ENCODE data around the gene PAK4.
"Not testable (repeated sequence)": the region's sequence is repeated elsewhere in the genome, so short reads cannot be mapped to it uniquely, and the experiment has no call there.

PAK4 gene

GRCh38 chr19:39100500-39101166 is 25.0 kb upstream of the PAK4 start:
- no peak for DNase-seq

GRCh38 chr19:39103151-39103550 is 22.4 kb upstream of the PAK4 start:
- DNase-seq: no peak

GRCh38 chr19:39104186-39104596 is 21.4 kb upstream of the PAK4 start:
- DNase-seq: no peak

- DNase-seq: no peak
These were observed 19.4 kb upstream of the PAK4 start for GRCh38 chr19:39106194-39106593.

DNA sequence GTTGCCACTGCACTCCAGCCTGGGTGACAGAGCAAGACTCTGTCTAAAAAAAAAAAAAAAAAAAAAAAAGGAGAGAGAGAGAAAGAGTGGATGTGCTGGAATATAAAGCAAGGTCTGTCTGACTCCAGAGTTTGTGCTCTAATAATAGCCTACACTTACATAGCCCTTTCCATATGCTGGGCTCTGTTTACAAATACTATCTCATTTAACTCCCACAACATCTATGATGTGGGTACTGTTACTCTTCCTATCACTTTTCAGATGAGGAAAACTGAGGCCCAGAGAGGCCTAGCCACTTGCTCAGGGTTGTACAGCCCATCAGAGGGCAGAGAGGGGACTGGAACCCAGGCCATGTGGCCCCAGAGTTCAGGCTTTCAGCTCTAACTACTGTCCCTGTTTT is 15.9 kb upstream of the PAK4 start:
- DNase-seq: no peak

GRCh38 chr19:39110263-39110967 is 15.2 kb upstream of the PAK4 start:
- peak; percentile 66 for DNase-seq

- peak; percentile 33 for DNase-seq
These were observed 13.9 kb upstream of the PAK4 start for GRCh38 chr19:39111593-39112199.

DNA sequence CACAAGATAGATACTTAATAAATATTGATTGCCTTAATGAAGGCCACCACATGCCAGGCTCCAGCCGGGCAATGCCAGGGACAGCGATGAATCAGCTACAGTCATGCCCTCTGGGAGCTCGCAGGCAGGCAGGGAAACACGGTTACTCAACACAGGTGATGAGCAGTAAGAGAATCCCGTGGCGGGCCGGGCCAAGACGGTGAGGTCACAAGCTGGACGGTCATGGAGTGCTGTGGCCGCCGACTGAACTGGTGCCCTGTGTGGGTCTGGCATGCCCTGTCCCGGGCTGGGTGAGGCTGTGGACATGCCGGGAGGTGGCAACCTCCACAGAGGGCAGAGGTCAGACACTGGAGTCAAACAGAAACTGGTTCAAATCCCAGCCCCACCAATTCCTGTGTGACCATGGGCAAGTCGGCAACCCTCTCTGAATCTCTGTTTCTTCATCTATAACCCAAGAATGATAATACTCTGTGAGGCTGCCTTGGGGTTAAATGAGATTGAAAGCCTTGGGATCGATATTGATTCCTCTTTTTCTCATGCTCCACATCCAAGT is 13.2 kb upstream of the PAK4 start:
- DNase-seq: no peak

GRCh38 chr19:39113199-39113598 is 12.4 kb upstream of the PAK4 start:
- no peak for DNase-seq

DNA sequence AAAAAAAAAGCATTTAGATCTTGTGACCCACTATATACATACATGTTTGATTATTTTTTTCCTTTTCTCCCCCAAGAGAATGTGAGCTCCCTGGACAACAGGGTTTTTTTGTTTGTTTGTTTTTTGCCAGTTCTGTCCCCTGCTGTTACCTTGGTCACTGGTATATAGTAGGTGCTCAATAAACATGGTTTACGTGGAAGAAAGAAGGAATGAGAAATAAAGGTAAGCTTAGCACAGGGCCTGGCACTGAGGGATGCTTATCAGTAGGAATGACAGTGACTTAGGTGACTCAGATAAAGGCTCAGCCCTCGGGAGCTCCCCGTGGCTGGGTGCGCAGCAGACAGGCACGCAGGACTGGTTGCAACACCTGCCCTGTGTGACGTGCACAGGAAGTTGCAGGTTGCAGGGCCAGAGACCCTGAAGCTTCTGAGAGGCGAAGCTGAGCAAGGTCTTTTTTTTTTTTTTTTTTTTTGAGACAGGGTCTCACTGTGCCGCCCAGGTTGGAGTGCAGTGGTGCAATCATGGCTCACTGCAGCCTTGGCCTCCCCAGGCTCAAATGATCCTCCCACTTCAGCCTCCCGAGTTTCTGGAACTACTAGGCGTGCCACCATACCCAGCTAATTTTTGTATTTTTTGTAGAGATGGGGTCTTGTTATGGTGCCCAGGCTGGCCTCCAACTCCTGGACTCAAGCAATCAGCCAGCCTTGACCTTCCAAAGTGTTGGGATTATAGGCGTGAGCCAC is 10.3 kb upstream of the PAK4 start:
- DNase-seq: no peak

DNA sequence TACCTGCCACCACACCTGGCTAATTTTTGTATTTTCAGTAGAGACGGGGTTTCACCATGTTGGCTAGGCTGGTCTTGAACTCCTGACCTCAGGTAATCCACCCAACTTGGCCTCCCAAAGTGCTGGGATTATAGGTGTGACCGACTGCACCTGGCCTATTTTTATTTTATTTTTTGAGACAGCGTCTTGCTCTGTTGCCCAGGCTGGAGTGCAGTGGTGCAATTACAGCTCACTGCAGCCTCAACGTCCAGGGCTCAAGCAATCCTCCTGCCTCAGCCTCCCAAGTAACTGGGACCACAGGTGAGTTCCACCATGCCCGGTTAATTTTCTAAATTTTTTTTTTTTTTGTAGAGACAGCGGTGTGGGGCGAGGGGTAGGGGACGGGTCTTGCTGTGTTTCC is 8.6 kb upstream of the PAK4 start:
- DNase-seq: not testable (repeated sequence)

DNA sequence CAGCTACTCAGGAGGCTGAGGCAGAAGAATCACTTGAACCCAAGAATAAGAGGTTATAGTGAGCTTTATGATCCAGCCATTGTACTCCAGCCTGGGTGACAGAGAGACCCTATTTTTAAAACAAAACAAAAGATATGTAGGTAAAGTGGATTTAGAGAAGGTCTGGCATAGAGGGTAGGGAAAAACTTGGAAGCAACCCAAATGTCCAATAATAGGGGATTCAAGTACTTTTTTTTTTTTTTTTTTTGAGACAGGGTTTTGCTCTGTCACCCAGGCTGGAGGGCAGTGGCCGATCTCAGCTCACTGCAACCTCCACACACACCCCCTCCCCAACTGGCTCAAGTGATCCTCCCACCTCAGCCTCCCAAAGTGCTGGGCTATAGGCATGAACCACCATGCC is 5.8 kb upstream of the PAK4 start:
- no peak for DNase-seq

DNA sequence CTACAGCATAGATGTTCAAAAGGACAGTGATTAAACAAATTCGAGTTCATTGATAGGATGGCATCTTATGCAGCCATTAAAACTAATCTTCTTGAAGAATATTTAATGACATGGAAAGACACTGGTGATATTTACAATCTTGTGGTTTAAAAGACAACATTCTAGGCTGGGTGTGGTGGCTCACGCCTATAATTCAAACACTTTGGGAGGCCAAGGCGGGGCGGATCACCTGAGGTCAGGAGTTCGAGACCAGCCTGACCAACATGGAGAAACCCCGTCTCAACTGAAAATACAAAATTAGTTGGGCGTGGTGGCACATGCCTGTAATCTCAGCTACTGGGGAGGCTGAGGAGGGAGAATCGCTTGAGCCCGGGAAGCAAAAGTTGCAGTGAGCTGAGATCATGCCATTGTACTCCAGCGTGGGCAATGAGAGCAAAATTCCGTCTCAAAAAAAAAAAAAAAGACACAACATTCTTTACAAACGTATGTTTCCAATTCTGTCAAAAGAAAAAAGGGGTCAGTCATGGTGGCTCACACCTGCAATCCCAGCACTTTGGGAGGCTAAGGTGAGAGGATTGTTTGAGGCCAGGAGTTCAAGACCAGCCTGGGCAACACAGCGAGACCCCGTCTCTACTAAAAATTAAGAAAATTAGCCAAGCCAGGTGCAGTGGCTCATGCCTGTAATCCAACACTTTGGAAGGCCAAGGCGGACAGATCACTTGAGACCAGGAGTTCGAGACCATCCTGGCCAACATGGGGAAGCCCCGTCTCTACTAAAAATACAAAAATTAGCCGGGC is 2.5 kb upstream of the PAK4 start:
- no peak for DNase-seq

DNA sequence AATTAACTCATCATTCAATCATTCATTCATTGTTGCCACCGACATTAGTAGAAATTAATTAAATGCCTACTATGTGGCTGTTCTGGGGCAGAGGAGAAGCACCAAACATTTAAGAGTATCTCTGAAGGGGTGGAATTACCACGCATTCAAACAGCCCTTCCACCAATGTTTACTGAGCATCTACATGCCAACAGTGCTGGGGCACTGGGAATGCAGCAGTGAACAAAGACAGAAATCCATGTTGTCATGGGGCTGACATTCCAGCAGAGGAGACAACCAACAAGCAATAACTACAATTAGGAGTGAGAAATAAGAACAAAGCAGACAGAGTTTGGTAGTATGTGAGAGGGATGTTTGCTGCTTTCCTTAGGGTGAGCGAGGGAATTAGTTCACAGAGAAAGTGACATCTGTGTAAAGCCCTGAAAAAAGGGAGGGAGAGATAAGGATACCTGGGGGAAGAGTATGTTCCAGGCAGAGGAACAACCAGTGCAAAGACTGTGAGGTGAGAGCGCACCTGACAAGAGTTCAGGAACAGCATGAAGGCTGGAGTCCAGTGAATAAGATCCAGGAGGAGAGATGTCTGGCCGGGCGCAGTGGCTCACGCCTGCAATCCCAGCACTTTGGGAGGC is 1.3 kb upstream of the PAK4 start:
- no peak for DNase-seq

DNA sequence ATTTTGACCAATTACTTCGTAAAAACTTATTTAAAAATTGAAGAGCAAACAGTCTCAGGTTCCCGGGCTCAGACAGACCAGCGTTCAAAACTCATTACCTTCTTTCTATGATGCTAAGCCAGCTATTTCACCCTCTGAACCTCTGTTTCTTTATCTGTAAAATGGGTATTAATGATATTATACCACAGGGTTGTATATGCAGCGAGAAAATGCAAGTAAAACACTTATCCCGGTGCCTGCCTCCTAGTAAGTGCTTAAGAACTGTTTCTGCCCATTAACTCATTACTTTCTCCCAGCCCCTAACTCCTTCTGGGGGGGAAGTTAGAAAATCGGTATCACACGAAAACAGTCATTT is 410 bp upstream of the PAK4 start:
- no peak for DNase-seq

DNA sequence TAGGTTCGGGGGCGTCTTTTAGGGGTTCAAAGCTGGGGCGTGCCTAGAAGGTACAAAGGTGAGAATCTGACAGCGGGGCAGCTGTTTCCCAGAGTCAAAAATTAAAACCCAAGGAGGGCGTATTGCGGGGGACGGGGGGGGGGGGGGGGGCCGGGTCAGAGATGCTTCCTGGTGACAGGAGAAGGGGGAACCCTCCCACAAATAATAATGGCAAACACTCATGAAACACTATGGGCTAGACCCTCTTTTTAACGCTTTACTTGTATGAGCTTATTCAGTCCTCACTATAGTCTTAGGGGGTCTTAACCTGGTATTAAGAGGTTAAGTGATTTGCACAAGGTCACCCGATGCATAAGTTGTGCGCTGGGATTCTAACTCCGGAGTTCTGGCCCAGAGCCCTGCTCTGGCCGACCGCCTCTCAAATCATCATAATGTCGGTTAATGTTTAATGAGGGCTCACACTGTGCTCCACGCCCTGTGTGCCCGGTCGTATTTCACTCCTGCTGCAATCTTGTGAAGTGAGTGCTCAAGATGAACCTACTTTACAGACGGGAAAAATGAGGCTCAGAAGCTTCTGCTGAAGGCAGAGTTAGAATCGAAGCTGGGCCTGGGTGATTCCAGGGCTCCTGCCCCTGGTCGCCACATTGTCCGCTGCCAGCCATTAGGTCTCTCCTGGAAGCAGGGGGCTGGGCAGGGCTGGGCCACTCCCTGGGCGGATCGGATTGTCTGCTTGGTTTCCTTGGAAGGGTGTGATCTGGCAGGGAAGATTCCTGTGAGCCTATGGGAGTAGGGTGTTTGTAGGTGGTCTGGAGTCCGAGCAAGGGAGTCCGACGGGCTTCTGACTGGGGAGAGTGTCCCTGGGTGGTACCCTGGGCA is 964 bp downstream of the PAK4 start:
- no peak for DNase-seq

DNA sequence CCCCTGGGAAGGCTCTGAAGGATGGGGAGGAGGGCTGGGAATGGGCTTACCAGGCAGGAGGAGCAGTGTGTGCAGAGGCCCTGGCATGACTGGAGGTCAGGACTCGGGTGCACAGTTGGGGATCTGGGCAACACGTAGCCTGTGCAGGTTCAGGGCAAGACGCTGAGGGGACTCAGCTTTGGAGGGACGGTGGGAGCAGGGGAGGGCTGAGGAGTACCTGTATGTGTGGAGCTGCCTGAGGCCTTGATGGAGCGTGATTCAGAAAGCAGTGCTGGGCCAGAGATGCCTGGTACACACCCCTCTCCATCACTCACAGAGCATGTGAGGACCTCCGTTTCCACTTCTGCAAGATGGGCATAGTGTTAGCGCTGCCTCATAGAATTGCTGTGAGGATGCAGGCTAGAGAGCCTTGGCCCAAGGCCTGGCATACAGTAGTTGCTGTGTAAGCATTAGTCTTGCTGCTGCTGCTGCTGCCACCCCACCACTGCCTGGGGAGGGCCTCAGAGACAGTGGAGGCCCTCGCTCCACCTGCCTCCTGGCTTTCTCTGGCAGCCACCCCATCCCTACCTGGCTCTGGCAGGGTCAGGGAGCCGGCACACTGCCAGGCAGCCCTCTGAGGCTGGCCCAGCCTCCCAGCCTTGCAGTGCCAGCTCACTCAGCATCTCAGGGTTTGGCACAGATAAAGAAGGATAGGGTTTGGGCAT is 2.4 kb downstream of the PAK4 start:
- DNase-seq: no peak

DNA sequence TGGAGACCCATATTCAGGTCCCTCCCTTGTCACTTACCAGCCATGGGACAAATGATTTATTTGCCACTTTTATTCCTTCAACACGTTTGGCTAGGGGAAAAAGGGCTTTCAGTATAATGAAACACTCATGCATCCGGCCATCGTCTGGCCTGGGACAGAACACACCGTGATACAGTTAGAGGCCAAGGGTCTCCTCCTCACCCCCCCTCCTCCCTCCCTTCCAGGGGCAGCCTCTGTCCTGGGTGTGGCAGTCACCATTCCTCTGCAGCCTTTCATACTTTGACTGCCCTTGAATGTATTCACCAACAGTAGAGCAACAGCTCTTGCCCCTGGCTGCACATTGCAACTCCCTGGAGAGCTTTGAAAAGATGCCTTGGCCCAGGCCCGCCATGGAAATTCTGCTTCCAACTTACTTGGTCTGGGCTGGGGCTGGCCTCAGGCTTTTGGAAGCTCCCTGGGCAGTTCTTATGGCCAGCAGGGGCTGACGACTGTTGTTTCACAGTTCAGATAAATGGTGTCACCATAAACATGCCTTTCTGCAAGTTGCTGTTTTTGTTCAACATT is 3.0 kb downstream of the PAK4 start:
- no peak for DNase-seq

DNA sequence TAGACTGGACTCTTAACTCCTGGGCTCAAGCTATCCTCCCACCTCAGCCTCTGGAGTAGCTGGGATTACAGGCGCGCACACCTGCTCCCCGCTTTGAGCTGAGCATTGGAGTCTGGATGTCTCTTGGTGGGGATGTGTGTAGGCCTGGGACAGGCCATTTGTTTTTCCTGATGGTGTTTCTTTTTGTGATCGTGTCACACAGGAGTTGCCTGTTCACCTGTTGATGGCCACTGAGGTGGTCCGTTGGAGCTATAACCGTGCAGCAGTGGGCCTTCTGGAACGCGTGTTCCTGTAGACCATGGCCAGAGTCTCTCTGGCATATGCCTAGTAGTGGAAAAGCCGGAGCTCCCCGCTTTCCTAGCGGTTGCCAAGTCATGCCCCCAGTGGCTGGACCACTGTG is 3.5 kb downstream of the PAK4 start:
- no peak for DNase-seq
